ENCODE data around the gene GPX6.
"Not testable (repeated sequence)": the region's sequence is repeated elsewhere in the genome, so short reads cannot be mapped to it uniquely, and the experiment has no call there.

The GPX6 gene

GRCh38 chr6:28515676-28516075, at the start of gene GPX6:
Gene GPX6, minus strand, starts transcription at chr6:28515793. Its CDS starts 50 bp downstream, at chr6:28515743.
- no peak for DNase-seq

- no peak for DNase-seq
Observed at GRCh38 chr6:28563430-28564095, 48.0 kb upstream of the GPX6 start.

- DNase-seq = no peak
Observed at GRCh38 chr6:28558629-28559028, 43.0 kb upstream of the GPX6 start.

GRCh38 chr6:28555136-28555535, 39.5 kb upstream of the GPX6 start:
- DNase-seq = no peak

GRCh38 chr6:28553986-28554881, 38.6 kb upstream of the GPX6 start:
- DNase-seq = no peak

- no peak for DNase-seq
Observed at GRCh38 chr6:28553384-28553985, 37.9 kb upstream of the GPX6 start.

GRCh38 chr6:28551891-28552666, 36.5 kb upstream of the GPX6 start:
- DNase-seq = no peak

GRCh38 chr6:28547003-28547402, 31.4 kb upstream of the GPX6 start:
- not testable (repeated sequence) for DNase-seq

GRCh38 chr6:28545955-28546354, 30.4 kb upstream of the GPX6 start:
- DNase-seq = no peak

GRCh38 chr6:28543651-28544610, 28.3 kb upstream of the GPX6 start:
- no peak for DNase-seq

- DNase-seq = no peak
Observed at GRCh38 chr6:28542440-28543296, 27.1 kb upstream of the GPX6 start.

- no peak for DNase-seq
Observed at GRCh38 chr6:28541996-28542395, 26.4 kb upstream of the GPX6 start.

- DNase-seq = no peak
Observed at GRCh38 chr6:28537509-28538140, 22.0 kb upstream of the GPX6 start.

GRCh38 chr6:28537065-28537464, 21.5 kb upstream of the GPX6 start:
- DNase-seq = no peak

- no peak for DNase-seq
Observed at GRCh38 chr6:28534875-28535274, 19.3 kb upstream of the GPX6 start.

GRCh38 chr6:28534306-28534705, 18.7 kb upstream of the GPX6 start:
- no peak for DNase-seq

GRCh38 chr6:28531479-28532128, 16.0 kb upstream of the GPX6 start:
- no peak for DNase-seq

GRCh38 chr6:28530777-28531176, 15.2 kb upstream of the GPX6 start:
- DNase-seq = no peak

GRCh38 chr6:28525496-28526039, 10.0 kb upstream of the GPX6 start, which contains the start of gene GPX5:
Gene GPX5, plus strand, starts transcription at chr6:28525881. Its CDS starts 133 bp downstream, at chr6:28526014.
- DNase-seq = no peak

All from NCI-H187 treated with DMSO at 0.1 percent for 48 hours (cell line).